ENCODE measurements around the gene GRK1.

The GRK1 gene

DNA sequence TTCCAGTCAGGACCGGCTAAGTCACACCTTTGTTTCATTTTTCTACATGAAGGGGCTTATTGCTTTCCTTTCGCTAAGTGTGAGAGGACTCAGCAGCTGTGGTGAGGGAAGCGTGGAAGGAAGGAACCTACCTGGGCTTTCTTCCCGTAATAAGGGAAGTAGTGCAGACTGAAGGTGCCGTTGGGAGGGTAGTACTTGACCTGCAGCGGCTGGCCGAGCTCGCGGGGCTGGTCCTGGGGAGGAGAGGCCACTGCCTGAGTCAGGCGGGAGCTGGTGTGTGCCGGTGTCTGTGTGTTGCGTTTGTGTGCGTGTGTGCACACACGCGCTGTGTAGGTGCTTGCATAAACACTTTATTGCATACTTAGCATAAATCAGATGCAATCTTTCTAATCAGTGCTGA lies 16.7 kb upstream of the GRK1 start:
- DNase-seq (ENCODE audit: low spot score): no peak

DNA sequence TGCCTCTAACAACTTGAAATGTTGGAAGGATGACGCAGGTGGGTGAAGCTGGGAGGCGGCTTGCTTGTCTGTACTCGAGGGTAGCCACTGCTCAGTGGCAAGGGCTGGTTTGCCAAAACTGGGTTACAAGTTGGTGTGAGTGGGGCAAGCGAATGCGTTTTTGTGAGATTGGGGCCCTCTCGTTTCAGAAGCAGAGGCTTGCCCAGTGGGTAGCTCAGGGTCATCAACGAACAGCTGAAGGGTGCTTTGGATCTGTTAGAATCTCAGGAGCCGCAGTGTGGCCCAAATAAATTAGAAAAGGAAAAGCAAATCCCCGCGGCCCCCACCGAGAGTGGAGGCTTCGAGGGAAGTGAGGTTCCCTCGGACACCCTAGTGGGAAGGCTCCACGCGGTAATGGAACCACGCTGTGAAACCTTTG lies 16.3 kb upstream of the GRK1 start:
- no peak for DNase-seq (ENCODE audit: low spot score)

DNA sequence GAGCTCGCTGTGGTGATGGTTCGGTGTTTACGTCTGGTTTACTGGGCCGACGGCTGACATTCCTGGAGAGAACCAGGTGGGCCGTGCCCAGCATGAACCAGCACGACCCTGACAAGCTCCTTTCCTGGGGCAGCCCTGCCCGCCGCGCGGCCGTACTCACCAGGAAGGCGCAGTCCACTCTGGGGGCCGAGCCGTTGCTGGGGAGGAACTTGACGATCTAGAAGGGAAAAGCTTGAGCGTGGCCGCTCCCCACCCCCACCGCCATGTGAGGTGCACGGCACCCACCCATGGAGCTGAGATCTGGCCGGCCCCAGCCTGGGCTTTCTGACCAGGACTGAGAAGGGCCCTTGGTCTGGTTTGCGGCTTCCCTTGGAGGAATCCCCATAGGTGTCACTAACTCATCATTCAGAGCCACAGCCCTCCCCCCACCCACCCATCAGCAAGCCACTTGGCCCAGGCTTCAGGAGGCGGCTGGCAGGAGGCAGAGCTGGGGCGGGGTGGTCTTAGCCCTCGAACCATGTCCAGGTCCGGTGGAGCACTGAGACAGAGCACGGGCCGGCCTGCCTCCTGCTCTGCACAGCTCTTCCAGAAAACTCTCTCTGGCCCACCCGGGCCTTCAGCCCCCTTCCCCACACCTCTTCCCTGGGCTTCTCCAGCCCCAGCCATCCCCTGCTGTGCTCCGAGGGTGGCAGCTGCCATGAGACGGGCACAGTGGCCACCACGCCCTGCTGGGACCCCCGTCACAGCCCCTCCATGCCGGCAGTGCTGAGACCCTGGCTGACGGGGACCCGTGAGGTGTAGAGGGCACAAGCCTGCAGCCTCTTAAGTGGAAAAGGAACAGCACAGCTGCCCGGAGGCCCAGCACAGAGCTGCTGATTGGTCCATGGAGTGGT lies 15.3 kb upstream of the GRK1 start:
- DNase-seq (ENCODE audit: low spot score): no peak

GRCh38 chr13:113652404-113653263 lies 14.4 kb upstream of the GRK1 start:
- DNase-seq (ENCODE audit: low spot score): no peak

GRCh38 chr13:113653264-113654174 lies 13.5 kb upstream of the GRK1 start:
- no peak for DNase-seq (ENCODE audit: low spot score)

GRCh38 chr13:113654175-113654560 lies 12.9 kb upstream of the GRK1 start:
- no peak for DNase-seq (ENCODE audit: low spot score)

GRCh38 chr13:113654591-113655345 lies 12.3 kb upstream of the GRK1 start:
- DNase-seq (ENCODE audit: low spot score): no peak

GRCh38 chr13:113655346-113656002 lies 11.5 kb upstream of the GRK1 start:
- no peak for DNase-seq (ENCODE audit: low spot score)

DNA sequence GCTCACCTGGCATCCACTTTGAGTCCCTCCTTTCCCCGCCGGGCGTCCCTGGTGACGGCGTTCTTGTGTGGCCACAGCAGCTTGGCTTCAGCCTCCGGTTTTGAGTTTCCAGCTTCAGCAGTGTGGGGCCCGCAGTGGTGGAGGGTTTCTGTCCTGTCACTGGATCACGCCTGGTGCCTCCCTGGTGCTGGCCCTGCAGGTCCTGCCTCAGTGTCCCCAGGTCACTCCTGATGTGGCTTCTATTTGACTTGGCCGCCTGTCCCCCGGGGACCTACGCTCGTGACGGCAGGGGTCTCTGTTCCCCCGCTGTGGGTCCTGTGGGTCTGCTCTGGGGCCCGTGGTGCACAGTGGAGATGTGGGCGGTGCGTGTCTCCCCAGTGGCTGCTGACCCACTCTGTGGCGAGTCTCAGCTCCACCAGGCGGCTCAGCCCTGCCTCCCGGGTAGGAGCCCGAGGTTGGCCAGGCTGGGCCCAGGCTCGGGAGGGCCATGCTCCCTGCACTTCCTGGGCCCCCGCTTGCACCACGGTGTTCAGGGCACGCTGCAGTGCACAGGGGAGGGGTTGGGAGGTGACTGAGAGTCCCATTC lies 10.9 kb upstream of the GRK1 start:
- no peak for DNase-seq (ENCODE audit: low spot score)

DNA sequence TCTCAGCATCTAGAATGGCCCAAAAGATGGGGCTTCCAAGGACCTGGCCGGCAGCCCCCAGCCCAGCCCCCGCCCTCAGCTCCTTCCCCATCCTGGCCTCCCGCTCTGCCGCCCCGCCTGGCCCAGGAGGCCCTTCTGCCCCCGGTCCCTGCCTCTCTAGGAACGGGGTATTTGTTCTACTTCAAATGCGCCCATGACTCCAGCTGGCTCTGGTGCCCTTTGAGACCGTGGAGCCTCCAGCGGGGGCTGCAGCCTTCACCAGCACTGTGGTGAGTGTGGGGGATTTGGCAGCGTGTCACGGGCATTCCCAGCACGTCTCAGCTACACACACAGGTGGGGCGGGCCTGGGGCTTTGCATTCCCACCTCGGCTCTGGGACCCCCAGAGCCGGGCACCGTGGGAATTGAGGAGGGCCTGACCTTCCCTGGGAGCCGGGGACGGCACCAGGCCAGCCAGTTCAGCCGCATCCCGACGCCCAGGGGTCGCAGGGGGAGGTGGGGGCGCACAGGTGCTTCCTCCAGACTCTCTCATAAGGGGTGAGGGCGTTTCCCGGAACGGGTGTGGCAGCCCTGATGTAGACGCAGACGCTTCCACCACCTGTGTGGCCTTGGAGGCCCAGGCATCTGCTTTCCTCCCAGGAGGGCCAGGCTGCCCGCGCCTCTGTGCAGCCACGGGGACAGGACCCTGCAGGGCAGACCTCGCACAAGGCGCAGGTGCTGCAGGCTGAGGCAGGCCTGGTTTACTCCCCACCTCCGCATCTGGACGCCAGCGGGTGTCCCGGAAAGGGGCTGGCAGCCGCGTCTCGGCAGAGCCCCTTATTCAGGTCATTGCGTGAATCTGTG lies 10.0 kb upstream of the GRK1 start:
- DNase-seq (ENCODE audit: low spot score): no peak

GRCh38 chr13:113657851-113658741 lies 8.9 kb upstream of the GRK1 start, which contains the start of gene ATP4B:
Gene ATP4B, minus strand, starts transcription at chr13:113658198. Its CDS starts 54 bp downstream, at chr13:113658144.
- no peak for DNase-seq (ENCODE audit: low spot score)

DNA sequence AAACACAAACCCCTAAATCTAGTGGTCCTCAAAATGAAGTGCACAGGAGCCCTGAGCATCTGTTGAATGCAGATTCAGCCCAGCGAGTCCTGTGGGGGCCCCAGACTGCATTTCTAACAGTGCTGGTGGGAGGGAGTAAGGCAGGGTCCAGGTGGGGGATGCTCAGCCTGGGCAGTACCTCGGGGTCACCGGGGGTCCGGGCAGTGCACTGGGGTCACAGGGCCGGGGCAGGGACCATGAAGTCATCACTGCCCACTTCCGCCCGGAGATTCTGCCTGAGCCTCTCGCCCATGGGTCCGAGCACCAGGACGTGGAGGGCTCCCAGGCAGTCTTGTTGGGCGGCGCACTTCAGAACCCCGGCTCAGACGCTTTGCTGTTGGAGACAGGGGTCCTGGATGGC lies 8.2 kb upstream of the GRK1 start:
- no peak for DNase-seq (ENCODE audit: low spot score)

- no peak for DNase-seq (ENCODE audit: low spot score)
These were observed 7.7 kb upstream of the GRK1 start for GRCh38 chr13:113659337-113659736.

DNA sequence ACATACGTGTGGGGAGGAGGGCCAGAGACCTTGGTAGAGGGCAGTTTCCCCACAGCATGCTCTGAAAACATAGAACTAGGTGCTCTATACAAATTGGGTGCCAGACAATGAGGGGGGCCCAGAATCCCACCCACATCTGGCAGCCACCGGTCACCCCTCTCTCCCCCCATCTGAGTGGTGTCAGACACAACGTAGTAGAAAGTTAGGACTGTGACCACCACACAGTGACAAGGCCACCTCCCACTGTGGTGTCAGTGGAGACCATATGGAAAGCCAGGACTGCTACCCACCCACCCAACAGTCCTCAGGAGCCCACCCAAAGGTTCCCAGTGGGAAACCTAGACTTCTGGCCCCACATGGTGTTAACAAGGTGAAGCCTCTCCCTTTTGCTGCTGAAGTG lies 7.0 kb upstream of the GRK1 start:
- DNase-seq (ENCODE audit: low spot score): no peak

- DNase-seq (ENCODE audit: low spot score): no peak
These were observed 5.5 kb upstream of the GRK1 start for GRCh38 chr13:113661509-113661908.

- no peak for DNase-seq (ENCODE audit: low spot score)
These were observed 3.1 kb upstream of the GRK1 start for GRCh38 chr13:113663934-113664333.

GRCh38 chr13:113664751-113665596 lies 2.0 kb upstream of the GRK1 start:
- no peak for DNase-seq (ENCODE audit: low spot score)
